HG03432 (cell line): ENCODE measurements around the gene RASGRF2.
"Not testable (repeated sequence)": the region's sequence is repeated elsewhere in the genome, so short reads cannot be mapped to it uniquely, and the experiment has no call there.

ENCODE experiments used
- ATAC-seq: cut with Tn5 transposase; IDR thresholded peaks from one replicate; pipeline ENCODE4 v1.9.1; 2021; ENCODE audit warnings: mild to moderate bottlenecking, moderate library complexity; ENCODE audit not compliant: unreplicated experiment

Gene RASGRF2

DNA sequence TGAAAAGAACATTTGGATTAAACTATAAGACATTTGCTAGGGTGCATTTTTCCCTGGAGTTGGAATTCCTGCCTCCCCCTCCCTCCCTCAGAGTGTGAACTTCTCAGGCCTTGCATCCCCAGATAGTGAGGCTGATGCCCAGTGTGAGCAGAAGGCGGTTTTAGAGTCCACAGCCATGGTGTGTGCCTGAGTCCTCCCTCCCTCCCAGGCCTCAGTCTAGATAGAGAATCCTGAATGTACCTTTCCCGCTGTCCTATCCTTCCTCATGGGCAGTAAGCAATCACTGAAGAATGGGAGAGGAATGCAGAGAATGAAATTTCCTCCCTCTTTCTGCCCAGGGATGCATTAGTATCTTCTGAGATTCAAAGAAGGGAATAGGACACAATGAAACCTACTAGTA is 108.5 kb downstream of the RASGRF2 start:
- ATAC-seq: no peak

DNA sequence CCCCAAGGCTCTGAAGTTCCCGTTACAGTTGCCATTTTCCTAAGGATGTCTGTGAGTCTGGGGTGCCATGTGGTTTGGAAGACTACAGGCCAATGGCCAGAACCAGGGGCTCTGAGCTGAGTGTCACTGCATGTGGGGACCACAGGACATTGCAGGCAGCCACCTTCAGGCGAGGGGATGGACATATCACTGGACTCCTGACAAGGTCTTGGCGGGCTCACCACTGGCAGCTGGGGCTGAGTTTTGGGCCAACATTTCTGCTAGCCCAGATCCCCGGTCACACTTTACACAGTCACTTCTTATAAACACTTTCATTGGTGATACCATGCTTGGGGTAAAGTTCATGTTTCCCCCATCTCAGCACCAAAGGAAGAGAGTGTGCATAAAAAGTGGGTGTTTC is 109.8 kb downstream of the RASGRF2 start:
- ATAC-seq: no peak

DNA sequence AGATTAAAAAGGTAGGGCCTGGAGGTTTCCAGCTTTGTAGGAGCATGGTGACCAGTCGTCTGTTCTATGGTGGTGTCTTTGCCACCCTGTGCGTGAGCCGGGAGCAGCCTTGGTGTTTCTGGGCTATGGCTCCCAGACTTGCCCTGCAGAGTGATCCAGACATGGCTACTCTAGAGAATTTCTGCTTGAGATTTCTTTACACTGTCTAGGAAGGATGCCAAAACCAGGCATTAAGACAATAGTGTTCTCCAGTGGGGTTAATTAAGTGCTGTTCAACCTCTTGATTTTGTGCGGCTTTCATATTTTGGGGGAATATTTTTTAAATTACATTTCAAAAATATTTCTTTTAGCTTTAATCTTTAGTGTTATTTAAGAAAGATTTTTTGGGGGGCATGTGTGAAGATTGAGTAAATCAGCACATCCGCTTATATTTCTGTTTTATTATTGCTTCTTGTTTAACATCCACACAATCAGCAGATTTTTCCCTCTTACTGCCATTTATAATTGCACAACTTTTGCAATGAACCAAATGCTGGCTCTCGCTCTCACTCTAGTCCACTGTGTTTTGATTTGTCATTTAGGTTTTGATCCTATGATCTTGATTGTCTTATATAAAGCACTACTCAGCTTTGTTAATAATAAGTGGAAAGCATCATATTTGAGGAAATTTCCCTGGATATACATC is 110.5 kb downstream of the RASGRF2 start:
- no peak for ATAC-seq

DNA sequence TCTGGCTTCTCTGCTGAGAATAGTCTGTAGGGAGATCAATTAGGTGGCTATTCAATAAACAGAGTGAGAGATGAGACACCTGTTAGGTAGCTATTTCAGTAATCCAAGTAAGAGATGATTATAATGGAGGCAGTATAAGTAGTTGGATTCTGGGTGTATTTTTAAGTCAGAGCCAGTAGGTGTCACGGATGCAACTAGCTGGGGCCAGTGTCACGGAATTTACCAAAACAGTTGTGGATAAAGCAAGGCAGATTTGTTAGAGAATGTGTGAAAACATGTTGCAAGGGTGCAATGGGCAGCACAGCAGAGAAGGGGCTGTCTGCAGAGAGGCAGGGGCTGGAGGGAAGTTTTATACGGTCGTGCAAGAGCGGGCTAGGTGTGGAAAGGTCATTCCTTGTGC is 114.9 kb downstream of the RASGRF2 start:
- no peak for ATAC-seq

DNA sequence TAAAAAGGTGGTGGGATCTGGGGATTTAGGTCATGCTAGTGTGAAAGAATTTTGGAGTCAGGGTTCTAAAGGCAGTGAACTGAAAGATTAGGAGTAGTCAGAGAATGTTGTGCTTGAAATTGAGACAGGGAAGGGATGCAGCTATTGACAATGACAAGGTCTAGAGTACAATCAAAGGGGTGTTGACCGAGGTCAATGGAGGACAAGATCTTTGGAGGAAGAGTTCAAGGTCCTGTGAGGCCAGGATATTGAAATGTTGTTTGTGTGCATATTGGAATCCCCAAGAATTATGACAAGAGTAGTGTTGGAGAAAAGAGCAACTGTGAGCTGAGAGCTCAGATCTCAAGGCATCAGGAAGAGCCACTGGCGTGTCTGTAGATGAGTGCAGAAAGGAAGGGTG is 116.9 kb downstream of the RASGRF2 start:
- no peak for ATAC-seq

DNA sequence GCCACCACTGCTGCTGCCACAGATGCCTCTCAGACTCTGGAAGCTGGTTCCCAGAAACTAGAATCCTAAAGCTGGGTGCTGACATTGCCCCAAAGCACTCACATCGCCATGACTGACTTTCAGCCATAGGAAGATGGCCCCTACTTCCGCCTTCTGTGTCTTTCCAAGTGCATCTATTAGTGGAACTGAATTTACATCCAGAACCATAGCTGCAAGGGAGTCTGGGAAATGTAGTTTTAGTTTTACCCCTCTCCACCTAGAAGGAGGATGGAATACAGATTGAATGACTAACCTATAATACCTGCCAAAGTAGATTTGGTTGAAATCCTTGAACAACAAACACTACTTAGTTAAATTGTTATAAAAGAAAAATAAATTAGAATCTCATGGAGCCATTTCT is 118.8 kb downstream of the RASGRF2 start:
- no peak for ATAC-seq

DNA sequence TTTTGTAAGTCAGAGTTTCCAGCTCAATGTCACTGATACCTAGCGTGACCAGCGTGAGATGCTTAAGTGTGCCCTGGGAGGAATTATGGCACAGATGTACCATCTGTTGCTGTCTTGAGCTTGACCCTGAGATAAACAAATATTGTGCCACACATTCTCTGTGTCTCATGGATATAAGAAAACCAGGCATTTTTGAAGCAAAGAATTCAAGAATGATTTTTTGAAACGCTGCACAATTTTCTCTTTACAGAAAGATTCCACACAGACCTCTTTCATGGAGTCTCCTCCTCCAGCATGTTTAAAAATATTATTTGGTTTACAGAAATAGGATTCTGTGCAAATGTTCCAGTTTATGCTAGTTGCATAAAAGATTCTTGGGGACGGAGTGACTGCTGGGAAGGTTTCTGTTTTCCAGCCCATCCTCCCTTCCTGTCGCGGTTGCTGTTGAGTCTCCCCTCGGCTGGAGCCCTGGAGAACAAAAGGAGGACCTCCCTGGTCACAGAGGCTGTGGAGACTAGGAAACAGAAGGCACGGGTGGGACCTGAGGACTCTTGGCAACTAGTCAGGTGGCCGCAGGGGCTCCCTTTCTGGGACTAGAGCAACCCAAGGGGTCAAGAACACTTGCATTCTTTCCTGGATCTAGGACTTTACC is 120.8 kb downstream of the RASGRF2 start:
- ATAC-seq: no peak

DNA sequence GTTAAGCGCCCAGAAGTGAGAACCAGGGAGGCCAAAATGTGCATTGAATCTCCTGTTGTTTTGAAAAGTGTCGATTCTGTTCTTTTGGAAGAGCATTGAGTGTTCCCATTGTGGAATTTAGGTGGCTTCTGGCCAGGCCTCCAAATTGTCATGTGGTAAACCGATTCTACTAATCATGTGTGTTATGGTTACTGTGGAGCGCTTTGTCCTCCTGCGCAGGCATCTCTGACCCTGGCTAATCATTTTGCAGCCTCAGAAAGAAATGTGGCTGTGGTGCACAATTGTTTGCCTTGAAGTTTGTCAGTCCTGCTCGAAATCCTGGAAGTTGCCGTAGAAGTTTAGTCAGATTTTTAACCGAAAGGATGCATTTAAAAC is 121.3 kb downstream of the RASGRF2 start:
- no peak for ATAC-seq

DNA sequence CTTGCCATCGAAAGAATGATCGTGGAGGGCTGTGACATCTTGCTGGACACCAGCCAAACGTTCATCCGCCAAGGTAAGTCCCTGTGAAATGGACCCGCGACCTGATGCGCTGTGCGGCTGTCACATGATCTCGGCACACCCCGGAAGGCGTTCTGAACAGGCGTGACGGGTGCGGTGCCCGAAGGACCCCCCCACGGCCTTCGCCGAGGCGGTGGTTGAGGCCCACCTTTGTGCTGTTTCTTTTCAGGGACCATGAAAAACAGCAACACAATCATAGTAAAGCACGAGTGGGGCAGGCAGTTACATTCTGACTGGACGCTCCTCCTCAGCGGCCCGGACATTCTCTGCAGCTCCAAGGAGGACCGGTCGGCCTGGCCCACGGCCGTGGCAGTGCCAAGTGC is 126.7 kb downstream of the RASGRF2 start:
- ATAC-seq: no peak

DNA sequence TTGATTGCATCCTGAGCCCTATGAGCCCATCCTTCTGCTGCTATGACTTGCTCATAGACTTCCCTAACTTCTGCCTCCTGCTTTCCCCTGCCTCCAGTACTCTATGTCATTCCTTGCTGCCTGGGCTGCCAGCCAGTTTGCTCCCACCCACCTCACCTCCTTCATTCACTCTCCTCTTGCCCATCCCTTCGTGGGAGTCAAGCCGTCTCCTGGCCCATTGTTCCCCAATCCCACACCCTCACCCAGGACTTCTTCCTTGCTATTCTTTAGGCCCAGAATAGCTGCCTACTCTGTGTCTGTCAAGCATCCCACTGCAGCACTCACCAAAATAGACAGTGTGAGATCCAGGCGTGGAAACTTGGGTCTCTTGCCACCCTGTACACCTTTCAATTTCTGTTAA is 131.0 kb downstream of the RASGRF2 start:
- ATAC-seq: no peak

DNA sequence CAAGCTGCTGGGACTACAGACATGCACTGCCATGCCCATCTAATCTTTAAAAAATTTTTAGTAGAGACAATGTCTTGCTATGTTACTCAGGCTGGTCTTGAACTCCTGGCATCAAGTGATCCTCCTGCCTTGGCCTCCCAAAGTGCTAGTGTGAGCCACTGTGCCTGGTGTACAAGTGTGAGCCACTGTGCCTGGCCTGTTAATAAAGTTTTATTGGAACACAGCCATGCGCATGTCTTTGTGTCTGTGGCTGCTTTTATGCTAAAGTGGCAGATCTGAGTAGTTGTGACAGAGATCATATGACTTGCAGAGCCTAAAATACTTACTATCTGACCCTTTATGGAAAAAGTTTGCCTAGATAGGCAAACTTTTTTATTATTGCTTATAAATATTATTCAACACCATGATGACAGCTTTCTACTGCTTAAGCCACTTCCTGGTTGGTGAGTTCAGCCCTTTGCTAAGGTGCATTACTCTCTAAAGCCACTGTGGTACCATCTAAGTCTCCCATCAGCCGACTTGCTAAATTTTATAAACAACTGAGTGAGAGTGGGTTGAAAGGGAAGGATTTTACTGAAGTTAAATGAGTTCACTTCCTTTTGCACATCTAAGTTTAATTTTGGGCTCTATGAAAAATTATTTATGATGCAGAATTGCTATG is 133.5 kb downstream of the RASGRF2 start:
- no peak for ATAC-seq

DNA sequence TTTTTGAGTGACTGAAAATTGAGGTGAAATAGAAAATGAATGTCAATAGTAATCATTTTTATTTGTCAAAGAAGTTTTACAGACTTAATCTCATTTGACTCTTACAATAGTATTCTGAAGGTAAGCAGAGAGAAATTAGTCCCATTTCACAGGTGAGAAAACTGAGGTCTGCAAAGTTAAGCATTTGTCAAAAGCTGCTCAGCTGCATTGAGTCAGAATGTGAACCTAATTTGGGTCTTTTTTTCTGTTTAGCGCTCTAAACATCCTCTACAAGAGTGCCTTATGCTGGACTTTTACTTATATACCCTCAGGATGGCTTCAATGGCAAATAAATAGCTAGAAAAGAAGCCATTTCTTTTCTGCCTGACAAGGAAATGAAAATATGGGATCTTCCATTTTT is 135.7 kb downstream of the RASGRF2 start:
- ATAC-seq: no peak

DNA sequence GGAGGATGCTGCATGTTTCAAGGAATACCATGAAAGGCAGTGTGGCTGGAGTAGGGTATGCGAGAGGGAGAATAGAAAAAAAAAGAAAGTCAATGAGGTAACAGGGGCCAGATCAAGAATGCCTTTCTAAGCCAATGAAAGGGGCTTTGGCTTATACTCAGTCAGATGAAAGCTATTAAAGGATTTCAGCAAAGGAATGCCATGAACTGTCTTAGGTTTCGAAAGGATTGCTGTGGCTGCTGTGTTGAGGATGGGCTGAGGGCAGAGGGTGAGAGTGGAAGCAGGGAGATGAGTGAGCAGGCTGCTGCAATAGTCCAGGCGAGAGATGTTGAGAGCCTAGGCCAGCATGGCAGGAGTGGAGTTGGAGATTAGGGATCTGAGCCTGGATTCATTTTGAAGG is 137.6 kb downstream of the RASGRF2 start:
- no peak for ATAC-seq

DNA sequence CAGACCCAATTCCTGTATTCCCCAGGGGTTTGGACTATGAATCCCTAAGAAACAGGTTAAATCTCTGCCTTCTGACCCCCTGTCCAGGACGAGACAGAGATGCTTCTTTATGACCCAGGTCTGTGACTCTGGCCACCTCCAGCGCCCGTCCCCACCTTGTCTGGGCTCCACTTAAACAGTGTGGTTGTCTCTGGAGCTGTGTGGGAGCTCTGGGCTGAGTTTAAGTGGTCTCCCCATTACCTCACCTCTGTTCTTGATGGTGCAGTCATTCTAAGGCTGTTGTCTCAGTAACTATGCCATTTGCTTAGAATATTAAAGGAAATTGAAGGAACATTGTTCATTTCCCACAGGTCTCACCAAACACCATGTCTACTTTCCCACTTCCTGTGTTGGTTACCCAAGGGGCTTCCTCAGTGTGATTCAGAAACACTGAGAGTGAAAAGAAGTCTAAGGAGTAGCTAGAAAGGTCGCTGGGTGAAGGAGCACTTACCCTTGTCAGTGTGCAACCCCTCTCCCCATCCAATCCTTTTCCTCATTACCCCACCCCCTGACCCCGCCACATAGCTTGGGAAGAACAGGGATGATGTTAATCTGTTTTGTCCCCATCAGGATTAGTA is 145.2 kb downstream of the RASGRF2 start:
- ATAC-seq: no peak

DNA sequence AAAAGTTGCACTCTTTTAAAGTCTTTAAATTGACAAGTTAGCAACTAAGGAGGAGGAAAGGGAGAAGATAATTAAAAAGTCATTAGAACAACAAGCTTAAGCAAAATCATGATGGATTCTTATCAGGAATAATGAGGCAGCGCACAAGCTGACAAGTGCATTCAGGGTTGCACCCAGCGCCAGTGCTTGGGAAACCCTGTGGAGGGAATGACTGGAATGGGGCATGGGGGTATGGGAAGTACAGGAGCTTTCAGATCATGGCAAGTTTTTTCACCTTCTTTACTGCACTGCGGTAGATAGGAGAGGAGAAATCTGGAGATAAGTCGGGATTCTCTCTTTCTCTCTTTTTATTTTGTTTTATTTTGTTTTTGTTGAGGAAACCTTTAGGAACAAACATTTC is 155.1 kb downstream of the RASGRF2 start:
- ATAC-seq: no peak

DNA sequence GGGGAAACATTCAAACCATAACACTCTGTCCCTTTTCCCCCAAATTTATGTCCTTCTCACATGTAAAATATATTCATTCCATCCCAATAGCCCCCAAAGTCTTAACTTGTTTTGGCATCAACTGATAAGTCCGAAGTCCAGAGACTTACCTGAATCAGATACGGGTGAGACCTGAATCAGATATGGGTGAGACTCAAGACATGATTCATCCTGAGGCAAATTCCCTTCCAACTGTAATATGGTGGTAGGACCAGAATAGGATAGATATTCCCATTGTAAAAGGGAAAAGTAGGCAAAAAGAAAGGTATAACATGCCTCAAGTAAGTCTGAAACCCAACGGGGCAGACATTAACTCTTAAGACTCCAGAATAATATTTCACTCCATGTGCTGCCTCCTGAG is 157.4 kb downstream of the RASGRF2 start:
- ATAC-seq: no peak

DNA sequence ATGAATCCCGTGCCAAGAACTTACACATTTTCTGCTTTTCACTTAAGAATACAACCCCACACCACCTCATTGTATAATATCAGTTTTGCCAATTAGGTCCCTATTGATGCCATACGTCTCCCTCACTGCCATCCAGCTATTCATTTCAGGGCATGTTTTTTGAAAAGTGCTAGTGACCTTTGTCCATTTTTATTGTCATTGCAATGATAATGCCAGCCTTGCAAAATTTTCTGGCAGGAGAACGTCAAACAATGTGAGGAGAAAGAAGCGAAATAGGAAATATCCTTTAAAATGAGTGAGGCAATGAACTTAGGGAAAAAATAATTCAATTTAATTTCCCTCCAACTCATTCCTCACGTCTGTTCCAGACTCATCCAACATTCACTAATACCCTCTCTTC is 161.1 kb downstream of the RASGRF2 start:
- ATAC-seq: no peak

DNA sequence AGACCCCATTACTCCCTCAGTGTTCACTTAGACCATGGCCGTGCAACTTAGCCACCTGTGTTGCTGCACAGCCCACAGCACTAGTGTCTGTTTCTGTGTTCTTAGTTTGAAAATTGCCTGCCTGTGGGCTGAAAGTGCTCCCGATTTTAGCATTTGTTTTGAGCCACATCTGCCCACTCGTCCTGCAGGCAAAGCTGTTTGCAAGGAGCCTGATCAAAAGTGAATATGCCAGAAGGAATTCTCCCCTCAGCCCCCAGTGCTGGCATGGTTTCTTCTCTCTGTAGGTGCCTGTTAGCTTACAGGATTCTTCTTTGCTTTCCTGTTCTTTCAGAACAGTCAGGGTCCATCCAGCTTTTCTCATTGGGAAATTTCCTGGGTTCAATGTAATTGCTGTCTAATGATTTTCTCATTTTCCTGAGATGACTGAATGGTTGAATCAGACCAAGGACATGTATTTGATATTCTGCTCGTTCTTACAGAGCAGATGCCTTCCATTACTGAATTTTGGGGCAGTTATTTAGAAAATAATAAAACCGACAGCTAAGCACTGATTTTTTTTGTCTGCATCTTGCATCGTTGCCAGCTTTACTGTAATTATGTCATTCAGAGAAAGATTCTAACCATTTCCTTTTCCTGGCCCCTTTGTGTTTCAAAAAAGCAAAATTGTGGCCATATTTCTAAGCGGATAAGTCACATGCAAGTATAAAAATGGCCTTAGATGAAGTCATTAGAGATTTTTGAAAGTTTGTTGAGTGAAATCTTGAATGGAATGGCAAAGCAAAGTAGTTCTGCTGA is 161.9 kb downstream of the RASGRF2 start:
- ATAC-seq: no peak

DNA sequence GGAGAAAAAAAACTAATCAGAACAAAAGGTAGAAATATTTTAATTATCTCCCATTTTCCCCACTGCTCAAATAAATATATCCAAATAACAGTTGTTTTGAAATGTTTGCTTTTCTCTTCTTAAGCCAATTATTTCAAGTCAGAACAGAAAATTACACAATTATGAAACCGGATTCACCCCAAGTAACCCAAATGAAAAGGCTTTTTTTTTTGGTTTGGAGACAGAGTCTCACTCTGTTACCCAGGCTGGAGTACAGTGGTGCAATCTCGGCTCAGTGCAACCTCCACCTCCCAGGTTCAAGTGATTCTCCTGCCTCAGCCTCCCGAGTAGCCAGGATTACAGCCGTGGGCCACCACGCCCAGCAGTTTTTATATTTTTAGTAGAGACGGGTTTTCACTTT is 164.5 kb downstream of the RASGRF2 start:
- ATAC-seq: not testable (repeated sequence)

DNA sequence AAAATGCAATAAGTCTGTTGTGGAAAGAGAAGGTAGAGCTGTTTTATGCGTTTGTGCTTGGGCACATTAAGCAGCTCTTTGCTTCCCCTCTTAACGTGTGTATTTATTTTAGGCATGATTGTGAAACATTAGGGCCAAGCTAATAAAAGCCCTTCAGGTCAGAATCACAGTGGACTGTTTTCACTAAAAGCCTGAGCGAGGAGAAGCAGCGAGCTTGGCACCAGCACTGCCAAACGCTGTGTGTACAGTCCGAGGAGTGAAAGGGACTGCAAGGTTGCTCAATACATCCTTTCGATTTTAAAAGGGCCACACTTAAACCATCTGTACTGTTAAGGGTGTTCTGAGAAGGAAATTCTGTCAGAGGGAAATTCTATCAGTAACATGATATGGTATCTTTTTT is 165.8 kb downstream of the RASGRF2 start:
- no peak for ATAC-seq

DNA sequence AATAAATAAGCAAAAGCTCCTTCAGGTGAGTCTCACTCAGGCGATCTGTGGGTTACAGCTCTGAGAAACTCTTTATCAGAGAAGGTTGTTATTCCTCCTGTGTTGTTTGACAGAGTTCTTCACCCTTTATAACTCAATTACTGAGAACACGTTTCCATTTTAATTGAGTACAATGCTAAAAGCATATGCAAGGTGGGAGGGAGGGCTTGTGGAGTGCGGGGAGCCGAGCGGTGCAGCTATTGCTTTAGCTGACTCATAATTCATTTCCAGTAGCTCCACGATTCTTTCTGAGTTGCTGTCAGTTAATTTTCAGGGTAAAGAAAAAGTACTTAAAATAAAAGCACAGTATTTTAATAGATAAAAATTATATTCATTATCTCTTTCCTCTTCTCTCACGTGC is 168.3 kb downstream of the RASGRF2 start:
- ATAC-seq: no peak
